ENCODE data around the gene WBP4. TPM values are rescaled to one million over a fixed set of nuclear protein-coding genes. Genes with fewer than 3 reads are reported as not detected.
A peak's percentile ranks its signal among the peaks of the same experiment; 100 is the strongest.

The WBP4 gene
- total and polyA plus RNA-seq, 2 of the 4 experiments (the other 2 are of a cell fraction) = 4.3 to 11.0 TPM

- TF ChIP-seq RCOR1 (IDR thresholded peaks at IDR 0.05; ENCODE audit: insufficient replicate concordance, low read length) = no peak
Measured at GRCh38 chr13:41054212-41054877, 7.0 kb upstream of the WBP4 start (continued).

GRCh38 chr13:41054919-41055619 lies 6.2 kb upstream of the WBP4 start:
- no peak overlapping the region for H3K27ac ChIP-seq (ENCODE audit: insufficient read depth, low read length)
- ChIA-PET POLR2A (ENCODE audit: unreplicated experiment) (no interaction called here), CTCF (interaction anchor here (0.5 to 0.7 kb wide), 3 partner anchors 210 to 1614 kb away, joined by 3 to 5 read pairs (median 3); no protein-coding TSS in a partner anchor)
- H2AK9ac ChIP-seq (replicated peaks; ENCODE audit: low read depth, low read length, poor library complexity) = no peak overlapping the region
- no peak overlapping the region for H2BK20ac ChIP-seq (ENCODE audit: low read depth, low read length)
- H3K4ac ChIP-seq (ENCODE audit: low read depth, low read length) = no peak overlapping the region
- no peak overlapping the region for H2BK5ac ChIP-seq (ENCODE audit: low read depth, low read length, poor library complexity, severe bottlenecking)
- intact Hi-C loops (cut with micrococcal nuclease) = loop anchor here (5.0 to 10.0 kb wide), 2 partner anchors 68 to 280 kb away; partner anchors contain the start of gene MRPS31
- H2BK120ac ChIP-seq (ENCODE audit: low read depth, low read length) = no peak overlapping the region
- dilution Hi-C loops (cut with HindIII; ENCODE audit: low sequenced_read_pairs, unreplicated experiment) = no loop called here
- no peak overlapping the region for H3K56ac ChIP-seq (ENCODE audit: extremely low read depth, insufficient read depth, low read length)
- peaks cover 2% of the 10 kb centered on the region; the same call in 1 of the 2 replicates for H3K36me3 ChIP-seq (ENCODE audit: control insufficient read depth, insufficient read depth, low read length)
- H3K9me1 ChIP-seq (ENCODE audit: insufficient read depth, low read length) = peaks cover 17% of the 10 kb centered on the region
- WGBS, 2 experiments (ENCODE audit: extremely low coverage in 2 of 2, insufficient read length in 1 of 2) = 100% methylated on average over 1 of the region's 5 CpGs; no CpG with 5 or more reads in 1 of the 2 experiments
- no peak overlapping the region for H2AFZ ChIP-seq (replicated peaks; ENCODE audit: low read length, poor library complexity)
- H3K4me1 ChIP-seq (ENCODE audit: control insufficient read depth, insufficient read depth, low read length) = peaks cover 14% of the 10 kb centered on the region
- H4K20me1 ChIP-seq (ENCODE audit: insufficient read depth, low read length) = peaks cover 75% of the 10 kb centered on the region
- no peak overlapping the region for H2AK5ac ChIP-seq (ENCODE audit: low read depth, low read length)
- no peak overlapping the region for H3K9ac ChIP-seq (ENCODE audit: low read depth, low read length)
- H3K23ac ChIP-seq (ENCODE audit: low read depth, low read length) = peak overlapping the region; percentile 14; the same call in 1 of the 2 replicates
- no peak overlapping the region for H4K5ac ChIP-seq (ENCODE audit: low read depth, low read length)
- ATAC-seq (ENCODE audit: low read depth) (no peak), DNase-seq (no peak)
- no peak overlapping the region for H3K4me3 ChIP-seq (ENCODE audit: insufficient read depth, low read depth, low read length)
- H4K91ac ChIP-seq (ENCODE audit: insufficient read depth, low read depth, low read length) = no peak overlapping the region
- H3K14ac ChIP-seq (replicated peaks; ENCODE audit: low read depth, low read length) = no peak overlapping the region
- TF ChIP-seq ELK1 (IDR thresholded peaks at IDR 0.05; ENCODE audit: borderline replicate concordance, low read depth, low read length) (no peak), BHLHE40 (IDR thresholded peaks at IDR 0.05; ENCODE audit: low read depth, low read length) (no peak), RFX5 (IDR thresholded peaks at IDR 0.05; ENCODE audit: low read depth, low read length) (no peak), USF2 (IDR thresholded peaks at IDR 0.05; ENCODE audit: low read depth, low read length) (no peak), SMC3 (IDR thresholded peaks at IDR 0.05; ENCODE audit: low read depth, low read length) (no peak), CTCF (conservative IDR thresholded peaks at IDR 0.05; ENCODE audit: low read depth, low read length) (0 out of 2 replicates have a peak, but pooled peaks have one; percentile 23), POLR2A (IDR thresholded peaks at IDR 0.05; ENCODE audit: low read depth, low read length) (no peak), FOS (IDR thresholded peaks at IDR 0.05; ENCODE audit: low read depth, low read length) (no peak)
- no peak overlapping the region for H2BK15ac ChIP-seq (ENCODE audit: low read depth, low read length)
- H3K4me2 ChIP-seq (ENCODE audit: low read depth, low read length) = no peak overlapping the region; the same call in 1 of the 2 replicates
- in situ Hi-C loops (cut with MboI; ENCODE audit: low sequenced_read_pairs) = loop anchor here (10.0 kb wide), 1 partner anchor 270 kb away; the partner anchor contains the start of gene SLC25A15
- no peak overlapping the region for H3K18ac ChIP-seq (ENCODE audit: low read depth, low read length)
- no peaks in the 10 kb centered on the region for H3K27me3 ChIP-seq (ENCODE audit: control insufficient read depth, insufficient read depth, low read length)
- no TSS peak for BruUV-seq (replicated peaks)
- H4K8ac ChIP-seq (ENCODE audit: low read depth in 2 of 2, low read length in 2 of 2) = no peak overlapping the region
- peaks cover 3 to 60% of the 10 kb centered on the region in 2 experiments; a peak in 2 of 4 replicates for H3K79me1 ChIP-seq (ENCODE audit: low read depth in 1 of 2, low read length in 2 of 2)
- H3K9me3 ChIP-seq (ENCODE audit: control insufficient read depth, insufficient read depth, low read length) = no peaks in the 10 kb centered on the region

Data from IMR-90 (cell line).